ENCODE measurements around the gene TAX1BP3.
A peak's percentile ranks its signal among the peaks of the same experiment; 100 is the strongest.

TAX1BP3 gene

DNA sequence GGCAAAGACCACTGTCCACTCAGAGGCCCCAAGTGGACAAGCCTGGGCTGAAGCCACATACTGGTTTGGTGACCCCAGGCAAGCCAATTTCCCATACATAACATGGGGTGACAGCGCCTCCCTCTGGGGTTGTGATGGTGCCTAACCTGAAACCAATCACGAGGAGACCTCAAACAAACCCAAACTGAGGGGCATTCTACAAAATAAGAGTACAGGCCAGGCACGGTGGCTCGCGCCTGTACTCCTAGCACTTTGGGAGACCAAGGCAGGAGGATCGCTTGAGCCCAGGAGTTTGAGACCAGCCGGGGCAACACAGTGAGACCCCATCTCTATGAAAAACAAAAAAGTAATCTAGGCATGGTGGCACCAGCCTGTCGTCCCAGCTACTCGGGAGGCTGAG is 24.0 kb upstream of the TAX1BP3 start:
- no peak for DNase-seq (ENCODE audit: low spot score)
- TF ChIP-seq, protein P1, sequence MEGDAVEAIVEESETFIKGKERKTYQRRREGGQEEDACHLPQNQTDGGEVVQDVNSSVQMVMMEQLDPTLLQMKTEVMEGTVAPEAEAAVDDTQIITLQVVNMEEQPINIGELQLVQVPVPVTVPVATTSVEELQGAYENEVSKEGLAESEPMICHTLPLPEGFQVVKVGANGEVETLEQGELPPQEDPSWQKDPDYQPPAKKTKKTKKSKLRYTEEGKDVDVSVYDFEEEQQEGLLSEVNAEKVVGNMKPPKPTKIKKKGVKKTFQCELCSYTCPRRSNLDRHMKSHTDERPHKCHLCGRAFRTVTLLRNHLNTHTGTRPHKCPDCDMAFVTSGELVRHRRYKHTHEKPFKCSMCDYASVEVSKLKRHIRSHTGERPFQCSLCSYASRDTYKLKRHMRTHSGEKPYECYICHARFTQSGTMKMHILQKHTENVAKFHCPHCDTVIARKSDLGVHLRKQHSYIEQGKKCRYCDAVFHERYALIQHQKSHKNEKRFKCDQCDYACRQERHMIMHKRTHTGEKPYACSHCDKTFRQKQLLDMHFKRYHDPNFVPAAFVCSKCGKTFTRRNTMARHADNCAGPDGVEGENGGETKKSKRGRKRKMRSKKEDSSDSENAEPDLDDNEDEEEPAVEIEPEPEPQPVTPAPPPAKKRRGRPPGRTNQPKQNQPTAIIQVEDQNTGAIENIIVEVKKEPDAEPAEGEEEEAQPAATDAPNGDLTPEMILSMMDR (IDR thresholded peaks at IDR 0.05; ENCODE audit: extremely low read depth, missing control alignments): peak; percentile 20

DNA sequence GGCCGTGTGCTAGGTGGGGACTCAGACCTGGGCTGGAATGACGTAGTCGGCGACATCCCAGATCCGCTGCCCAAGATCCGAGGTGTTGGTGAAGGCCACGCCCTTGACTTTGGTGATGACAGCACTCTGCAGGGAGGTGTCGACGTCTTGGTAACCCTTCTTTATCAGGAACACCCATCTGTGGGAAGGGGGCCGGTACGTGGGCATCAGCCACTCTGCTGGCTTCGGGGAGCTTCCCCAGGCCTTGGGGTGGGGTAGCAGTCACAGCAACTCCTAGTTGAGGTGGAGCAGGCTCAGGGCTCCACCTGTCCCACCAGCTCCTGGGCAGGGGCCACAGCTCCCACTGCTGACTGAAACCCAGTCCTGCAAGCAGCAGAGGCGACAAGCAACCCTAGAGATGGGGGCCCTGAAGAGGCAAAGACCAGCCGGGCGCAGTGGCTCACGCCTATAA is 23.3 kb upstream of the TAX1BP3 start:
- DNase-seq (ENCODE audit: low spot score): no peak
- TF ChIP-seq, protein P1 (IDR thresholded peaks at IDR 0.05; ENCODE audit: extremely low read depth, missing control alignments): no peak

DNA sequence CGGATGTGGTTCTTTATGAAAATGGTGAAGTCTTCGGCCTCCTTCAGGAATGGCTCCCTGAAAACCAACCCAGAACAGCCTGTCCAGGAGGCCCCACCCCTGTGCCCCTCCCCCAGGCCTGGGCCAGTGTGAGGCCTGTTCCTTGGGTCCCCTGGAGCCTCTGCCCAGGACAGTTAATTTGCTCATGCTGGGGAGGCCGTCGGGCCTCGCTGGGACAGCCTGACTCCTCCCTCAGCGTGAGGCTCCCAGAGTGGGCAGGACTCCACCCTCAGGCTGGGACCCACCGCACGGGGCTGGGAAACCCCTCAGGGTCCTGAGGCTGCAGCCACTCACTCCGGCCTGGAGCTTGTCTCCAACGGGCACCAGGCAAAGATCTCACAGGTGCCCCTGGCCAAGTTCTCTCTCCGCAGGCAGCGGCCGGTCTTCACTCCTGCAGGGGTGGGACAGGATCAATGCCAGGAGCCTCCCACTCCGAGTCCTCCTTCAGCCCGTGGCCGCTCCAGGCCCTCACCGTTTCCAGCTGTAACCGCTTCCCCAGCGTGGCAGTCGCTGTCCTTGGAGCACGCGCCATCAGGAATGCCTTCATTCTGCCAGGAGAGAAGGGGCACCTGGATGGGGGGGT is 21.8 kb upstream of the TAX1BP3 start:
- TF ChIP-seq, protein P1 (IDR thresholded peaks at IDR 0.05; ENCODE audit: extremely low read depth, missing control alignments): no peak
- no peak for DNase-seq (ENCODE audit: low spot score)

DNA sequence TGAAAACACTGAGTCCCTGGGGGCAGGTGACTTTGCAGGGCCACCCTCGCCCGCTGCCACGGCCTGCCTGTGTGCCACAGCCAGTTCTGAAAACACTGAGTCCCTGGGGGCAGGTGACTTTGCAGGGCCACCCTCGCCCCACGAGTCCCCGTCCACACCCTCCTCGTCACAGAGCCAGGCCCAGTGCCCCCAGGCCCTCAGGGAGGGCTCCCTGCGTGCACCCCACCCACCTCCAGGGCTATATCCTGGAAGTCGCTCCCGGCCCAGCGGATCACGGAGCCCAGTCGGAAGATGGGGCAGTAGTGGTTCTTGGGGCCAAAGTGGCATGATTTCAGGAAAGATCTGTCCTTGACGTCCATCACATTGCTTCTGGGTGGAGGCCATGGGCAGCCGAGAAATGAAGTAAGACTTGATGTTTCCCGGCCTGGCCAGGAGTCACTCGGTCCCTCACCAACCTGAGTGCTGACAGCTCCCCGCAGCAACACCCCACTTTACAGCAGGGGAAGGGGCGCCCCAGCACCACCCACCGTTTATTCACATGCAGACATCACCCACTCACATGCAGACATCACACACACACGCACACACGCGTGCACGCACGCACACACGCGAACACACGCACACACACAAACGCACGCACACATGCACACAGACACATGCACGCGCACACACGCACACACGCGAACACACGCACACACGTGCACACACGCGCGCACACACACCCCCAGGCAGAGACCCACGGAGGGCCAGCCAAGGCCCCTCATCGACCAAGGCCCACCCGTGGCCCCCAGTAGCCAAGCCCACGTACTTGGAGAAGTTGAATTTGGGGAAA is 21.1 kb upstream of the TAX1BP3 start:
- DNase-seq (ENCODE audit: low spot score): no peak

DNA sequence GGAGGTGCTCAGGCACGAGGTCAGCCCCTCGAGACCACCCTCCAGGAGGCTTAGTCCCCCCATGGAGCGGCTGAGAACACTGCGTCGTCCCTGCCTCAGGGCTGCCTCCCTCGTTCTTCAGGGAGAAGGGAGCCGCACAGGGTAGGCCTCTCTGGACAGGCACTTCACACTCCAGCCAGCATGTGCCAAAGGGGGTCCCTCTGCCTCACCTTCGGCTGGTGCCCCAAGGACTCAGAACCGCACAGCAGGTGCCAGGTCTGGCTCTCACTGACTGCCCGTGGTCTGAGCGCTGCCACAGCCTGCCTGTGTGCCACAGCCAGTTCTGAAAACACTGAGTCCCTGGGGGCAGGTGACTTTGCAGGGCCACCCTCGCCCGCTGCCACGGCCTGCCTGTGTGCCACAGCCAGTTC is 20.5 kb upstream of the TAX1BP3 start:
- DNase-seq (ENCODE audit: low spot score): no peak
- TF ChIP-seq, protein P1 (IDR thresholded peaks at IDR 0.05; ENCODE audit: extremely low read depth, missing control alignments): no peak

More for the DNA sequence above, 21.1 kb upstream of the TAX1BP3 start:
- TF ChIP-seq, protein P1 (IDR thresholded peaks at IDR 0.05; ENCODE audit: extremely low read depth, missing control alignments): no peak

DNA sequence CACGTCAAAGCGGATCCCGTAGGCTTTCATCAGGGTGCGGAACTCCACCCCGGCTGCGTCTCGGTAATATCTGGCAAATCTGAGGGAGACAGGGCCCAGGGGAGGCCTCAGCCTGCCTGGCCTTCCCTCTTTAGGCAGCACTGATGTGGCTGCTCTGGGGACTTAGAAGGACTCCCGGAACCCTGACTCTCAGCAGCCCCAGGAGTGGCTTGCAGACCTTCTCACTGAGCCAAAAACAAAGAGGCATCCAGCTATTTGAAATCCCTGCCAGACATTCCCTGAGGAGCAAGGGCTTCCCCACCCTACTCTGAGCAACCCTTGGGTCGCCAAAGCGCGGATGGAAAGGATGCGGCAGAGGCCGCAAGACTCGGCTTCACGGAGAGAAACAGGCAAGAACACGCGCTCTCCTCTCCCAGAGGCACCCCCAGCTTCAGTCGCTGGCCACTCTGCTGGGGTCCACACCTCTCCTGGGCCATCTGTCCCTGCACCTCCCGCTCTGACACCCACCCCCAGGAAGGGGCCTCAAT is 19.7 kb upstream of the TAX1BP3 start:
- peak; percentile 53 for DNase-seq (ENCODE audit: low spot score)
- TF ChIP-seq, protein P1 (IDR thresholded peaks at IDR 0.05; ENCODE audit: extremely low read depth, missing control alignments): no peak

DNA sequence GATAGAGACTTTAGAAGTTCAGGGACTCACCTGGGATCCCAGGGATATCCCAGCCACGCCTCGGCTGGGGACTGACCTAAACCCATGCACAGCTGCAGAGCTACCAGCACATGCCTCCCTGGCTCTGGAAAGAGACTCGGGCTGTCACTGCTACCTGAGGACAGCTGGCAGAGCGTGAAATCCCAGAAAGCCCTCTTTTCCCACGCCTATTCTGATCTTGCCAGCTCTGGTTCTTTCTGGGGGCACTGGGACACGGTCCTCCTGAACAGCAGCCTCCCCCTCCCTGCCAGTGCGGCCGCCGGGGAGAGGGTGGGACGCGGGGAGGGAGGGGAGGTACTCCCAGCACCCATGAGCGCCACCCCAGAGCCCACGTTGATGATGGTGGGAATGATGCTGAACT is 16.8 kb upstream of the TAX1BP3 start:
- TF ChIP-seq, protein P1 (IDR thresholded peaks at IDR 0.05; ENCODE audit: extremely low read depth, missing control alignments): no peak
- no peak for DNase-seq (ENCODE audit: low spot score)
